ENCODE results near the gene POLDIP2.

Gene POLDIP2, protein sequence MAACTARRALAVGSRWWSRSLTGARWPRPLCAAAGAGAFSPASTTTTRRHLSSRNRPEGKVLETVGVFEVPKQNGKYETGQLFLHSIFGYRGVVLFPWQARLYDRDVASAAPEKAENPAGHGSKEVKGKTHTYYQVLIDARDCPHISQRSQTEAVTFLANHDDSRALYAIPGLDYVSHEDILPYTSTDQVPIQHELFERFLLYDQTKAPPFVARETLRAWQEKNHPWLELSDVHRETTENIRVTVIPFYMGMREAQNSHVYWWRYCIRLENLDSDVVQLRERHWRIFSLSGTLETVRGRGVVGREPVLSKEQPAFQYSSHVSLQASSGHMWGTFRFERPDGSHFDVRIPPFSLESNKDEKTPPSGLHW

GRCh38 chr17:28357061-28357900, at the start of gene POLDIP2:
Gene POLDIP2, minus strand, starts transcription at chr17:28357527. Its CDS starts 79 bp downstream, at chr17:28357448.
- H3K9me3 Mint-ChIP-seq = no peaks in the 10 kb centered on the region
- H3K27ac Mint-ChIP-seq = peak within 1 kb of the TSS; percentile 97
- DNase-seq = peak; percentile 97
- peaks cover 36% of the 10 kb centered on the region for H3K4me1 Mint-ChIP-seq (ENCODE audit: low read depth)
- H3K4me3 Mint-ChIP-seq = peak within 1 kb of the TSS; percentile 99
- H3K27me3 Mint-ChIP-seq = no peaks in the 10 kb centered on the region
- peaks cover 82% of the 10 kb centered on the region for H3K36me3 Mint-ChIP-seq (ENCODE audit: low read depth)

GRCh38 chr17:28406473-28406814, 49.1 kb upstream of the POLDIP2 start:
- DNase-seq = no peak
- peaks cover 15% of the 10 kb centered on the region for H3K4me1 Mint-ChIP-seq (ENCODE audit: low read depth)
- no peaks in the 10 kb centered on the region for H3K9me3 Mint-ChIP-seq
- peak overlapping the region; percentile 70 for H3K4me3 Mint-ChIP-seq
- peaks cover 7% of the 10 kb centered on the region for H3K36me3 Mint-ChIP-seq (ENCODE audit: low read depth)
- H3K27me3 Mint-ChIP-seq = peaks cover 4% of the 10 kb centered on the region
- peak overlapping the region; percentile 16 for H3K27ac Mint-ChIP-seq

DNA sequence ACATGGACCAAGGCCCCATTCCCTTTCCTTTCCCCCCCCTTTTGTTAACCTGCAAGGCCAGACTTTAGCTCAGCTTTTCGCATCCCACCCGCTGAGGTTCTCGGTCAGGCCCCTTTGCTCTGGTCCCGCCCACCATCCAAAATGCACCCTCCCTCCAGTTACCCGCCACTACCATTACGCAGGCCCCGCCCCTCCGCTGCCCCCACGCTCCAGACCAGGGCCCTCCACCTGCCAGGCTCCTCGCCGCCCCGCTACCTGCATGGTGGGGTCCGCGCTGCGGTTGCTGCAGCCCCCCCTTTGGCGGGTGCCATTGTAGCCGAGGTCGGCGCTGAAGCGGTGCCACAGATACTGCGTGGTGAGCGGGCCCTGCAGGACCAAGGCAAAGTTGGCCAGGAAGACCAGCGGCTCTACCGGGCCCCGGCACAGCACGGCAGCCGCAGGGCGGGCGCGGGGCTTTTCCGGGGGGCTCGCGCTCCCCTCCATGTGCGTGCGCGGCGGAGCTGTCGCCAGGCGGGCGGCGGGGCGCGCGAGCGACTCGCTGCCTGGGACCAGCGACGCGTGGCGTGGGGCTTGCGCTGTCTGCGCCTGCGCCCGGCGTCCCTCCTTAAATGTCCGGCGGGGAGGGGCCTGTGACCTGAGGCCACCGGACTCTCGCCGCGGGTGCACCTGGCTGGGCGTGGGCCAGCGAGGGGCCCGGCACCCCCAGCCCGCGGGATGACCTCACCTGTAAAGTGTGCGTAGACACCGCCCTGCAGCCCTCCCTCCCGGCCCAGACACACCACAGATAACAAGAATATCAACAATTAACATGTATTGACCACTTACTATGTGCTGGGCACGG, 48.5 kb upstream of the POLDIP2 start, which contains the start of gene SLC46A1:
Gene SLC46A1, minus strand, starts transcription at position 581 of the 841 bp plus-strand sequence. Its CDS starts 98 bp downstream, at position 483.
- peaks cover 9% of the 10 kb centered on the region for H3K36me3 Mint-ChIP-seq (ENCODE audit: low read depth)
- peaks cover 4% of the 10 kb centered on the region for H3K27me3 Mint-ChIP-seq
- H3K27ac Mint-ChIP-seq = peak within 1 kb of the TSS; percentile 16
- no peaks in the 10 kb centered on the region for H3K9me3 Mint-ChIP-seq
- H3K4me1 Mint-ChIP-seq (ENCODE audit: low read depth) = peaks cover 15% of the 10 kb centered on the region
- peak; percentile 80 for DNase-seq
- H3K4me3 Mint-ChIP-seq = peak within 1 kb of the TSS; percentile 78

DNA sequence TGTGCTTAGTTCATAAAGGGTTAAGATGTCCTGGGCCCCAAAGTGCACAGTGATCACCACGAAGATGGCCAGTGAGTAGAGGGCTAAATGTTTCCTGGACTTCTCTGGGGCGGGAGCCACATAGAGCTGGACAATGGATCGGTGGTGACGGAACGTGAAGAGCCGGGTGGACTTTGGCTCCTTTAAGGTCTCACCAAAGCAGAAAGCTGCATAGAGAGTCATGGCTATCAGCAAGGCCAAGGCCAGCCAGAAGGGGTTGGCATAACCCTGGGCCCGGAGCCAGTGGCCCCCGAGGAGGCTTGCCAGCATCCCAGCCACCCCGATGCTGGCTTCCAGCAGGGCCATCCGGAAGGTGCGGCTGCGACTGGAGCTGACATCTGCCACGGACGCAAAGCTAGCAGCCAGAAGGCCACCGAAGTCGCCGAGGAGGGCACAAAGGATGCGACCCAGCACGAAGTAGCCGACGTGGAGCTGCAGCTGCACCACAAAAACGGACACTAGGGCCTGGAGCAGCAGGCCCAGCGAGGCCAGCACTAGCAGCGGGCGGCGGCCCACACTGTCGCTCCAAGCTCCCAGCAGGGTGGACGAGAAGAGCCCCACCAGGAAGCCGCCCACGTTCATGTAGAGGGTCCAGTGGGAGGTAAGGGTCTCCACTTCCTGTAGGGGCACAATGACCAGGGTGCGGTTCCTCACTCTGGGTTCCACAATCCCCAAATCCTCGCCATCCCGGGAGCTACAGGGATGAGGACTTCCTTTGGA, 47.7 kb upstream of the POLDIP2 start:
- no peak overlapping the region for H3K27ac Mint-ChIP-seq
- H3K27me3 Mint-ChIP-seq = peaks cover 4% of the 10 kb centered on the region
- peaks cover 15% of the 10 kb centered on the region for H3K4me1 Mint-ChIP-seq (ENCODE audit: low read depth)
- no peak for DNase-seq
- peak overlapping the region; percentile 78 for H3K4me3 Mint-ChIP-seq
- H3K9me3 Mint-ChIP-seq = no peaks in the 10 kb centered on the region
- peaks cover 12% of the 10 kb centered on the region for H3K36me3 Mint-ChIP-seq (ENCODE audit: low read depth)

DNA sequence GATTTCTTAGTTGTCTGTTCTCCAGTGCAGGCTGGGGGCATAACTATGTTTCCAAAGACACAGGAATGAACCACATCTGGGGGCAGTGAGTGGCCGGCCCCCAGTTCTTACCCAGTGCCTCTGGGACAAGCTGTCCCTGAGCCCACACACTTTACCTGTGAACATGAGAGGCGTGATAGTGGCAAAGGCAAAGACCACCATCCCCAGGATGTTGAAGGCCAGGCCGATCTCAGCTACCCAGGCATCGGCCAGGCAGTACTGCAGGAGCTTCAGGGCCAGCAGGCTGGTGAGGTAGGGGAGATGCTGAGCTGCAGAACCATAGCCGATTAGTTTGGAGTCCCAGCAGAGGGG, 47.1 kb upstream of the POLDIP2 start:
- Mint-ChIP-seq H3K27ac (no peak overlapping the region), H3K36me3 (ENCODE audit: low read depth) (peaks cover 15% of the 10 kb centered on the region), H3K9me3 (no peaks in the 10 kb centered on the region), H3K27me3 (peaks cover 4% of the 10 kb centered on the region), H3K4me3 (peak overlapping the region; percentile 78), H3K4me1 (ENCODE audit: low read depth) (peaks cover 15% of the 10 kb centered on the region)
- no peak for DNase-seq

DNA sequence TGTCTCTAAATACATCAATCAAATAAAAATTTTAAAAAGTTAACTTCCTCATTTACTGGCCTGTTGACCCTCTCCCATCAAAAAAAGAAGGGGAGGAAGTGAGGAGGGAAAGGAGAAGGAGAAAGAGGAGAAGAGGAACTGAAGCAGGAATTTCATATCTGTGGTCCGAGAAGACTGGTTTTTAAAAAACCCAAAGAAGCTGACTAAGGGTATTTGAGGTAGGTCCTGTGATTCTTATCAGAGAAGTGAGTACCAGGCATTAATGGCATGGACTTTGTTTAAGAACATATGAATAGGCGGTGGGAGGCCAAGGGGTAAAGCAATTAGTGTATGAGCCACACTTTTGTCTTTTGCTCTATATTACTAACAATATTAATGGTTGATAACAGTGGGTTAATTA, 46.7 kb upstream of the POLDIP2 start:
- peaks cover 18% of the 10 kb centered on the region for H3K36me3 Mint-ChIP-seq (ENCODE audit: low read depth)
- H3K4me3 Mint-ChIP-seq = no peak overlapping the region
- H3K4me1 Mint-ChIP-seq (ENCODE audit: low read depth) = peaks cover 15% of the 10 kb centered on the region
- H3K9me3 Mint-ChIP-seq = no peaks in the 10 kb centered on the region
- peaks cover 4% of the 10 kb centered on the region for H3K27me3 Mint-ChIP-seq
- no peak overlapping the region for H3K27ac Mint-ChIP-seq
- DNase-seq = no peak

DNA sequence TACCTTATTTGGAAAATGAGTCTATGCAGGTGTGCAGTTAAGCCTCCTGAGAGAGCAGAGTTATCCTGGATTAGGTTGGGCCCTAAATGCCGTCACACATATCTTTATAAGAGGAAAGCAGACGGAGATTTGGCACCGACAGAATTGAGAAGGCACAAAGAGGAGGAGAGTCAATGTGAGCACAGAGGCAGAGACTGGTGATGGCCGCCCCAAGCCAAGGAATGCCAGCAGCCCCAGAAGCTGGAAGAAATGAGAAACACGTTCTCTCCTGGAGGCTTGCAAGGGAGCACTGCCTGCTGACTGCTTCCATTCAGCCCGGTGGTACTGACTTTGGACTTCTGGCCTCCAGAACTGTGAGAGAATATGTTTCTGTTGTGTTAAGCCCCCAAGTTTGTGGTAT, 45.5 kb upstream of the POLDIP2 start:
- Mint-ChIP-seq H3K4me3 (no peak overlapping the region), H3K36me3 (ENCODE audit: low read depth) (peaks cover 27% of the 10 kb centered on the region), H3K27me3 (no peaks in the 10 kb centered on the region), H3K27ac (no peak overlapping the region), H3K4me1 (ENCODE audit: low read depth) (peaks cover 15% of the 10 kb centered on the region), H3K9me3 (no peaks in the 10 kb centered on the region)
- no peak for DNase-seq

DNA sequence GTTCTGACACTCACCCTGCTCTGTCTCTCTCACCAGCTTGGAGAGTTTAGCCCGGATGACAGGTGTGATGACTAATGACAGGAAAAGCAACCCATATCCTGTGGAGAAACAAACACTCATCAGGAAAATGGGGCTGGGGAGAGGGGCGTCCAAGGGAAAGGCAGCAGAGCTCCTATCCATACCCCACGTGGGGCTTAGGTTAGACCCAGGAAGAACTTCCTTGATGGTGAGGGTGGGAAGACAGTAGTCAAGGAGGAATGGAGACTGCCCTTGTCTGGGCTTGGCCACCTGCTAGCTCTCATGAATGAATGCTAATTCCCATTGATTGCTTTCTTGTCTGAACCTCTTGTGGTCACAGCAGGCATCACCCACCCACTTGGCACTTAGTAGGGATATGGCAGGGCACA, 44.9 kb upstream of the POLDIP2 start:
- Mint-ChIP-seq H3K4me1 (ENCODE audit: low read depth) (peaks cover 15% of the 10 kb centered on the region), H3K27me3 (no peaks in the 10 kb centered on the region), H3K9me3 (no peaks in the 10 kb centered on the region), H3K36me3 (ENCODE audit: low read depth) (peaks cover 34% of the 10 kb centered on the region), H3K4me3 (no peak overlapping the region), H3K27ac (no peak overlapping the region)
- no peak for DNase-seq

- no peak overlapping the region for H3K4me3 Mint-ChIP-seq
- H3K4me1 Mint-ChIP-seq (ENCODE audit: low read depth) = peaks cover 6% of the 10 kb centered on the region
- no peaks in the 10 kb centered on the region for H3K9me3 Mint-ChIP-seq
- H3K36me3 Mint-ChIP-seq (ENCODE audit: low read depth) = peaks cover 53% of the 10 kb centered on the region
- H3K27me3 Mint-ChIP-seq = no peaks in the 10 kb centered on the region
- peak overlapping the region; percentile 11 for H3K27ac Mint-ChIP-seq
- no peak for DNase-seq
Measured at GRCh38 chr17:28399808-28400207, 42.5 kb upstream of the POLDIP2 start.

DNA sequence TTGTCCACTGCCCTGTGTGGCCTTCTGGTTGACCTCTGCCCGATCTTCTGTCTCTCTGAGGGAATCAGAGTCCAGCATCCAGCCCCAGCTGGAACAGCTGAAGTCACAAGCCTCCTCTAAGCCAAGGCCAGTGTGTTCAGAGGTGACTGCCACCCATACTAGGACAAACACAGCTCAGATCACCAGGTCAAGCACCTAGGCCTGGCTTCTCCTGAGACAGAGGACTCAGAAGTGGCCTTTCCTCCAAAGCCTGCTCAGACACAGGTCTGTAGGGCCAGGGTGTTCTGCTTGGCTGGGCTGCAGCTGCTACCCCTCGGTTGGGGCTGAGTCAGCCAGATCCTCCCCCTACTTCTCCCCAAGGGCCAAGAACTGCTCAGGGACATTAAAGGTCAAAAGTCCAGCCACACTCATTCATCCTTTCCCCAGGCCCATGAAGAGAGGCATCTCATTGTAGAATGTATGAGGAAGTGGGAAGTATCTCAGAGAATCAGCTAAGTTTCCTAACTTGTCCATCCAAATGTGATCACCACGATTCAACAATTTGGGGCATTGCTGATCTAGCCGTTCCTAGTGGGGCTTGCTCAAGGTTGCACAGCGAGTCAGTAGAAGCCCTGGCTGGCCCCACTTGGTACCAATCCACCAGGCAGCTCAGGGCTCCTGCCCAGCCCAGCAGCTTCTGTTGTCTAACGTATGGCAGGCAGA, 41.1 kb upstream of the POLDIP2 start:
- Mint-ChIP-seq H3K36me3 (ENCODE audit: low read depth) (peaks cover 64% of the 10 kb centered on the region), H3K27ac (peak overlapping the region; percentile 38), H3K9me3 (no peaks in the 10 kb centered on the region), H3K4me1 (ENCODE audit: low read depth) (peaks cover 6% of the 10 kb centered on the region), H3K4me3 (no peak overlapping the region), H3K27me3 (no peaks in the 10 kb centered on the region)
- no peak for DNase-seq

DNA sequence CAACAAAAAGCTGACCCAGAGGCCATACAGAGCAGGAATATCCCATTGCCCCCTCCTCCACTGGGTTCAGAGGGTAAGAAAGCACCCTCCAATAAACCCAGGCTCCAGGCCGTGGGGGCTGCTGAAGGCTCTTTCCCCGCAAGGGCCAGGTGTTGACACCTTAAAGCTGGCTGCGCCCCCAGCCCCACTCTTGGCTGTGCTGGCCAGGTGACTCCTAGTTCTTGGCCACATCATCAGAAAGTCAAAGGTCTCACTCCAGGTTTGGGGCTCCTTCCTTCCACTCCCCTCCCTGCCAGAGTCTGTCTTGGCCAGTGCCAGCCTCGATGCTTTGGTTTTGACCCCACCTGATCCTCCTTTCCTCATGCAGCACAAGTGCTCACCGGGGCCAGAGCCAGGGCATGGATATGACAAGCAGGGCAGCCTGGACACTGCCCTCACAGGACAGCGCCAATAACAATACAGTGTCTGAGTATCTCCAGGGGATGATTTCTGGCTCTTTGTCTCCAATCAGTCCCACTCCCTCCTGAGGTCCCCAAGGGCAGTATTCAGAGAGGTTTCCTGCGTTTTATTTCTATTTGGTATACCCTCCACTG, 40.5 kb upstream of the POLDIP2 start:
- Mint-ChIP-seq H3K27me3 (no peaks in the 10 kb centered on the region), H3K36me3 (ENCODE audit: low read depth) (peaks cover 70% of the 10 kb centered on the region), H3K27ac (no peak overlapping the region), H3K9me3 (no peaks in the 10 kb centered on the region), H3K4me3 (no peak overlapping the region), H3K4me1 (ENCODE audit: low read depth) (peaks cover 6% of the 10 kb centered on the region)
- DNase-seq = no peak

- Mint-ChIP-seq H3K4me1 (ENCODE audit: low read depth) (peaks cover 6% of the 10 kb centered on the region), H3K27ac (no peak overlapping the region), H3K27me3 (no peaks in the 10 kb centered on the region), H3K36me3 (ENCODE audit: low read depth) (peaks cover 75% of the 10 kb centered on the region), H3K4me3 (no peak overlapping the region), H3K9me3 (no peaks in the 10 kb centered on the region)
- no peak for DNase-seq
Measured at GRCh38 chr17:28397275-28397674, 39.9 kb upstream of the POLDIP2 start.

DNA sequence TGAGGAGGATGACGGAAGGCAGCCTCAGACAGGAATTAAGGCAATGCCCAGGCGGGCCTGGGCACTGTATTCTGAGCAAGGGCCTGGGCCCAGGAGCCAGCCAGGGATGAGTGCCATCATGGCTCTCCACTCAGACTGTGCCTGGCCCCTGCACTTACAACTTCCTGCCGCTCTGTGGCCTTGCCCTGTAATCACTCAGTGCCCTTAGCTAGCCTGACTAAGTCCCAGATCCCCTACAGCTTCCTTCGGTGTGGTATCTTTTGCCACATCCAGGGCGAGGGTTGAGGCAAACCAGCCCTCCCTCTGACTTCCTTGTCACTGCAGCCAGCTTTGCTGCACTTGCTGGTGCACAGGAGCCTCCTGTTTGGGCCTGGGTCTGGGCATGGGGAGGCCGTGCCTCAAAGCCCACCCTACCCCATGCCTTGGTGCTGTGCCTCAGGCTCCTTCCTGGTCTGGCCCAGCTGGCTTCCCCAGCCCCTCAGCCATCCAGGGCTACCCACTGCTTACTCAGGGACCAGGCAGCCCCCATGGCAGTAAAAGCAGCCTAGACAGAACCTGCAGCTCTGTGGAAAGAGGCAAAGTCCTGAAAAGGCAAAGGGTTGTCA, 39.4 kb upstream of the POLDIP2 start:
- Mint-ChIP-seq H3K4me1 (ENCODE audit: low read depth) (peaks cover 1% of the 10 kb centered on the region), H3K4me3 (no peak overlapping the region), H3K27me3 (no peaks in the 10 kb centered on the region), H3K36me3 (ENCODE audit: low read depth) (peaks cover 73% of the 10 kb centered on the region), H3K27ac (no peak overlapping the region), H3K9me3 (no peaks in the 10 kb centered on the region)
- DNase-seq = no peak
